ENCODE results near the gene ATG13.

The ATG13 gene

DNA sequence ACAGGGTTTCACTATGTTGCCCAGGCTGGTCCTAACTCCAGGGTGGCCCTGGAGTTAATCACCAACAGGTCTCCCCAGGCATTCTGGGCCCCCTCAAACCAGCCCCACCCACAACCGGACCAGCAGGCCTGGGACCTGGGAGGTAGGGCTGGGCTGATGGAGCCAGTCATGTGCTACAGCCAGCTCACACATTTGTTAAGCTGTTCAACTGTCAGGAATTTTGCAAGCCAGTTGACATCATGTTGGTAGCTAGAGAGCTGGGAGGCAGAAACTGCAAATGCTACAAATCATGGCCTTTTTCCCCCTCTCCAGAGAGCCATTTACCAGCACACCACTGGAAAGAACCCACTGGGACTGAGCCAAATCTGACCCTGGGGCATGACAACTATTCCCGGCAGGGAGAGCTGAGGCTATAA, 76.3 kb downstream of the ATG13 start:
- DNase-seq (ENCODE audit: low read depth, low spot score), result peak; percentile 40
- in situ Hi-C loops (cut with HindIII; ENCODE audit: low sequenced_read_pairs), result no loop called here
- no peak overlapping the region for H3K4me3 ChIP-seq (ENCODE audit: low read depth, low read length)
- TF ChIP-seq, protein P1, sequence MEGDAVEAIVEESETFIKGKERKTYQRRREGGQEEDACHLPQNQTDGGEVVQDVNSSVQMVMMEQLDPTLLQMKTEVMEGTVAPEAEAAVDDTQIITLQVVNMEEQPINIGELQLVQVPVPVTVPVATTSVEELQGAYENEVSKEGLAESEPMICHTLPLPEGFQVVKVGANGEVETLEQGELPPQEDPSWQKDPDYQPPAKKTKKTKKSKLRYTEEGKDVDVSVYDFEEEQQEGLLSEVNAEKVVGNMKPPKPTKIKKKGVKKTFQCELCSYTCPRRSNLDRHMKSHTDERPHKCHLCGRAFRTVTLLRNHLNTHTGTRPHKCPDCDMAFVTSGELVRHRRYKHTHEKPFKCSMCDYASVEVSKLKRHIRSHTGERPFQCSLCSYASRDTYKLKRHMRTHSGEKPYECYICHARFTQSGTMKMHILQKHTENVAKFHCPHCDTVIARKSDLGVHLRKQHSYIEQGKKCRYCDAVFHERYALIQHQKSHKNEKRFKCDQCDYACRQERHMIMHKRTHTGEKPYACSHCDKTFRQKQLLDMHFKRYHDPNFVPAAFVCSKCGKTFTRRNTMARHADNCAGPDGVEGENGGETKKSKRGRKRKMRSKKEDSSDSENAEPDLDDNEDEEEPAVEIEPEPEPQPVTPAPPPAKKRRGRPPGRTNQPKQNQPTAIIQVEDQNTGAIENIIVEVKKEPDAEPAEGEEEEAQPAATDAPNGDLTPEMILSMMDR (IDR thresholded peaks at IDR 0.05; ENCODE audit: low read depth, low read length), result no peak

DNA sequence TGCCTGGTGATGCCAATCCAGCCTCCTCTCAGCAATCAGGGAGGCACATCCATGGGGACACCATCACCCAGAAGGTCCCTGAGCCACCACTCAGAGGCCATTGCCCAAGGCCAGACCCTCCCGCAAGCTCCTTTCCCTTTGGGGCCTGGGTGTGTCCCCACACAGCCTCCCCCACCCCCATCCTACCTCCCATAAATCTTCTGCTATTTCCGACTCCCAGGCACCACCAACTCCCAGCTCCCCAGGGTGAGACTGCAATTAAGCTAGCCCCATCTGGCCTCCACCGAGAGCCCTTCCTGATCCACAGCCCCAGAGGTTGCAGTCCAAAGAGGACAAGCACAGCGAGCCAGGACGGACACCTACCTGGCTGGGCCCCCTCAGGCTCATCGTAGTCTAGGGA, 76.7 kb downstream of the ATG13 start:
- no peak overlapping the region for H3K4me3 ChIP-seq (ENCODE audit: low read depth, low read length)
- DNase-seq (ENCODE audit: low read depth, low spot score), result no peak
- TF ChIP-seq, protein P1 (IDR thresholded peaks at IDR 0.05; ENCODE audit: low read depth, low read length), result no peak
- in situ Hi-C loops (cut with HindIII; ENCODE audit: low sequenced_read_pairs), result no loop called here

DNA sequence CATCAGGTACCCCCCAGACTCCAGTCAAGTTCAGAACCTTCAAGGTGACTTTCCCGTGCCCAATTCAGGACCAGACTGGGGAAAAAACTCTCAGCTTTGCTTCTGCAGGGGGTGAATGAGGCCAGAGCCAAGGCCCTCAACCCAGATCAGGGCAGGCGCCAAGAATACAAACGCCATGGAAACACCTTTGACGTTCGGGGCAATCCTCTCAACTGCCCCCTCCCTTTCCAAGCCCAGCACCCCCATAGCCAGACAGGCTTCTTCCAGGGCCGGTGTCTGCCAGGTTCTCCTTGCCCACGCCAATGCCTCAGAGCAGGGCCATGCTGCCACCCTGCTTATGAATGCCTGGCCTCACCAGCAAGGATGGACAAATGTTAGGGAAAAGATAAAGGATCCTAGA, 77.3 kb downstream of the ATG13 start:
- TF ChIP-seq, protein P1 (IDR thresholded peaks at IDR 0.05; ENCODE audit: low read depth, low read length), result no peak
- no peak overlapping the region for H3K4me3 ChIP-seq (ENCODE audit: low read depth, low read length)
- no peak for DNase-seq (ENCODE audit: low read depth, low spot score)
- in situ Hi-C loops (cut with HindIII; ENCODE audit: low sequenced_read_pairs), result no loop called here

DNA sequence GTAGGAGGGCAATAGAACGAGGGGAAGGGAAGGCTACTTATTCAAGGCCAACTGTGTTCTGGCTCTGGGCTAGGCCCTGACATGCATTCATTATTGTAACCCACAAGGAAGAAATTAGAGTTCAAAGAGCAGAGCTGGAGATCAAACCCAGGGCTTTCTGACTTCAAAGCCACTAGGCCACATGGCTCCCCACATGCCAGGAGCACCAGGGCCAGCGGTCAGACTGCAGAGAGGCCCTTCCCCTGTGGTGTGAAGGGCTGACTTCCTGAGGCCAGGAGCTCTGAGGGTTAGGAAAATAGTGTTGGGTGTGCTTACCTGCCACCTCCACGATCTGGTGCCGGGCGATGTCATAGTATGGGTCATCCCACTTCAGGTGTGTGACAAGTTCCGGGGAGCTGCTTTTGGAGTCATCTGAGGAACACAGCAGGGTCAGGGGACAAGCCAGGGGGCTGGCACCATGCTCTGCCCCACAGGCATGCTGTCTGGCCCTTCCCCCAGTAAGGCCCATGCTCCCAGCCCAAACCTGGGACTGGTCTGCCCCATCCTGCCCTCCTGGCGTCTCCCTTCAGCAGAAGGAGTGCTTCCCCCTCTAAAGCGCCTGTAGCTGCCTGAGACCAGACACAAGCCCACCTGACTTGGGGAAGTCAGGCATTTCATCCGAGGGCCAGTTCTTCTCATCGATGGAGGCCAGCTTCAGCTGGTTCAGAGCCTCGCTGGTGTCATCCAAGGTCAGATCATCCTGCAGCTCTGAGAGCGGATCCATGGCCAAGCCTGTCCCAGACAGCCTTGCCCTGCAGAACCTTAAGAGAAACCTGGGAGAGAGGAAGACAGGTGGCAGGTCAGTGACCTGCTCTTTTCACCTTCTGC, 78.2 kb downstream of the ATG13 start:
- TF ChIP-seq, protein P1 (IDR thresholded peaks at IDR 0.05; ENCODE audit: low read depth, low read length), result no peak
- in situ Hi-C loops (cut with HindIII; ENCODE audit: low sequenced_read_pairs), result no loop called here
- H3K4me3 ChIP-seq (ENCODE audit: low read depth, low read length), result no peak overlapping the region
- DNase-seq (ENCODE audit: low read depth, low spot score), result no peak

DNA sequence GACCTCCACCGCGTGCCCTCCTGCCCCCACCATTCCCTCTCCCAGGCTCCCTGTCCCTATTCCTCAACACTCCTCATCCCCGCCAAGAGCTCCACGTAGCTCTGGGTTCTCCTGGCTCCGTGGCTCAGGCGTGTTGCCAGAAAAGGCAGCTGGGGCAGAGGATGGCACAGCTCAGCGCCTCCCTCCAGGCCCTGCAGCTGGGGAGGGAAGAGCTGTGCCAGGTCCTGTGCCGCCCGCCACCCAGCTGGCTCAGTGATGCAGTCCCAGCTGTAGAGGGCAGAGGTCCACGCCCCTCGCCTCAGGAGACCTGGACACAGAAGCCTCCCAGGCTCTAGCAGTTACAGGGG, 78.8 kb downstream of the ATG13 start:
- H3K4me3 ChIP-seq (ENCODE audit: low read depth, low read length), result no peak overlapping the region
- TF ChIP-seq, protein P1 (IDR thresholded peaks at IDR 0.05; ENCODE audit: low read depth, low read length), result no peak
- no peak for DNase-seq (ENCODE audit: low read depth, low spot score)
- in situ Hi-C loops (cut with HindIII; ENCODE audit: low sequenced_read_pairs), result no loop called here

DNA sequence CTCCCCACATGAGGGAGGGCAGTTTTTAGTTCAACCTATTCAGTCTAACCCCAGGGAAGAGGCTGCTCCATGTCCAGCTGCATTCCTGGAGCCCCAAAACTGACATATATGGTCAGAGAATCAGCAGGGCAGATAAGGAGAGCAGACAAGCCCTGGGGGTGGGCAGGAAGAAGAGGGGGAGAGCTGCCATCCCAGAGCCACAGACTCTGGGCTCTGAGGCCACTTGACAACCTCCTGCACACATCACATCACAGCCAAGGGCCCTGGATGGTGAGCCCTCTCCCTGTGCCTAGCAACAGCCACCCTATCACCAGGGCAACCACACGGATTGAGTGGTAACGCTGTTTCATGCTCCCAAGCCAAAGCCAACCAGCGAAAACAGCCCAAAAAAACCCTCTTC, 80.0 kb downstream of the ATG13 start:
- H3K4me3 ChIP-seq (ENCODE audit: low read depth, low read length), result no peak overlapping the region
- TF ChIP-seq, protein P1 (IDR thresholded peaks at IDR 0.05; ENCODE audit: low read depth, low read length), result no peak
- no peak for DNase-seq (ENCODE audit: low read depth, low spot score)
- in situ Hi-C loops (cut with HindIII; ENCODE audit: low sequenced_read_pairs), result no loop called here
